HepG2 (cell line): ENCODE data around the gene BCL2. TPM values are rescaled to one million over a fixed set of nuclear protein-coding genes. Genes with fewer than 3 reads are reported as not detected.
A peak's percentile ranks its signal among the peaks of the same experiment; 100 is the strongest.

Experiments used
- BRD4 ChIP-seq: sonication (generic); formaldehyde crosslinking; IDR thresholded peaks from 2 replicates; pipeline ENCODE4 v1.4.0; 2020; ENCODE audit warnings: missing genetic modification reagents
- CEBPB ChIP-seq: IDR thresholded peaks from 2 replicates; pipeline ENCODE4 v1.6.1; 2011; ENCODE audit warnings: low read depth, low read length, improper control_type of control experiment, borderline replicate concordance
- FOSL1 ChIP-seq: sonication (generic); formaldehyde crosslinking; IDR thresholded peaks from 2 replicates; pipeline ENCODE4 v1.9.0; 2021; ENCODE audit warnings: missing genetic modification reagents, borderline replicate concordance
- FOSL2 ChIP-seq: sonication (generic); formaldehyde crosslinking; IDR thresholded peaks from 2 replicates; pipeline ENCODE4 v1.4.0; 2020; ENCODE audit warnings: missing genetic modification reagents
- HOXA3 ChIP-seq: sonication (generic); formaldehyde crosslinking; IDR thresholded peaks from 2 replicates; pipeline ENCODE4 v1.5.0; 2020; ENCODE audit warnings: missing genetic modification reagents
- HOXA9 ChIP-seq: sonication (generic); formaldehyde crosslinking; IDR thresholded peaks from 2 replicates; pipeline ENCODE4 v1.8.1; 2022; ENCODE audit warnings: missing genetic modification reagents, mild to moderate bottlenecking, moderate library complexity, borderline replicate concordance
- MAFF ChIP-seq: IDR thresholded peaks from 2 replicates; pipeline ENCODE4 v1.6.1; 2011; ENCODE audit warnings: low read depth, low read length, improper control_type of control experiment
- MAFK ChIP-seq, 2 experiments: IDR thresholded peaks in 1 of 2; conservative IDR thresholded peaks in 1 of 2; 2 replicates each; pipeline ENCODE4 v1.6.1; 2011; ENCODE audit warnings: improper control_type of control experiment in 2 of 2, low read length in 2 of 2
- NFYC ChIP-seq: IDR thresholded peaks from 2 replicates; pipeline ENCODE4 v1.6.1; 2016; ENCODE audit warnings: missing genetic modification reagents, missing compliant biosample characterization
- XBP1 ChIP-seq: sonication (generic); formaldehyde crosslinking; IDR thresholded peaks from 2 replicates; pipeline ENCODE4 v1.5.0; 2020; ENCODE audit warnings: missing genetic modification reagents
- ZNF143 ChIP-seq: sonication (generic); formaldehyde crosslinking; IDR thresholded peaks from 2 replicates; pipeline ENCODE4 v1.4.0; 2020; ENCODE audit warnings: missing genetic modification reagents
- ZNF225 ChIP-seq: sonication (generic); formaldehyde crosslinking; IDR thresholded peaks from 2 replicates; pipeline ENCODE4 v1.4.0; 2020; ENCODE audit warnings: mild to moderate bottlenecking, missing genetic modification reagents
- ZNF570 ChIP-seq: sonication (generic); formaldehyde crosslinking; IDR thresholded peaks from 2 replicates; pipeline ENCODE4 v1.4.0; 2020; ENCODE audit warnings: mild to moderate bottlenecking, missing genetic modification reagents, borderline replicate concordance
- ZNF891 ChIP-seq: sonication (generic); formaldehyde crosslinking; IDR thresholded peaks from 2 replicates; pipeline ENCODE4 v1.5.0; 2020; ENCODE audit warnings: mild to moderate bottlenecking, missing genetic modification reagents
- polyA plus RNA-seq, 8 experiments: library from polyadenylated mRNA; depleted of rRNA in 3 of 8; stranded (reverse) in 7 of 8; unstranded in 1 of 8; fragments of >200 nt; fragmentation: Illumina TruSeq in 4 of 8; extraction: Trizol in 4 of 8; gene quantifications; 2 replicates each; pipeline versions ENCODE4 v1.2.1 to v1.2.3, GENCODE V29; 2011 to 2016; ENCODE audit warnings: low read depth in 4 of 8, missing spikeins in 1 of 8, mixed read lengths in 1 of 8; ENCODE audit not compliant: insufficient read depth in 1 of 8
- total RNA-seq, 5 experiments: library from RNA; depleted of rRNA; stranded (reverse); fragments of >200 nt; fragmentation: Illumina TruSeq; extraction: Trizol; gene quantifications; 2 replicates each; pipeline ENCODE4 v1.2.3, GENCODE V29; 2016; ENCODE audit warnings: low read depth in 1 of 5
- TF ChIP-seq, protein P1 (sequence below): IDR thresholded peaks from 2 replicates; pipeline ENCODE4 v1.4.0; 2020; ENCODE audit warnings: mild to moderate bottlenecking, missing genetic modification reagents
- TF ChIP-seq, protein P2 (sequence below): sonication (generic); formaldehyde crosslinking; IDR thresholded peaks from 2 replicates; pipeline ENCODE4 v1.4.0; 2020; ENCODE audit warnings: low read depth, missing genetic modification reagents
- TF ChIP-seq, protein P3 (sequence below): IDR thresholded peaks from 2 replicates; pipeline ENCODE4 v1.6.1; 2012; ENCODE audit warnings: low read depth, low read length, improper control_type of control experiment
- TF ChIP-seq, protein P4 (sequence below): sonication (generic); formaldehyde crosslinking; IDR thresholded peaks from 2 replicates; pipeline ENCODE4 v1.4.0; 2020; ENCODE audit warnings: missing genetic modification reagents

BCL2 gene
- total and polyA plus RNA-seq, 2 of the 13 experiments (the other 11 are each of a cell fraction or from before 2014, with no cell fraction given) = 0.07 to 0.53 TPM

DNA sequence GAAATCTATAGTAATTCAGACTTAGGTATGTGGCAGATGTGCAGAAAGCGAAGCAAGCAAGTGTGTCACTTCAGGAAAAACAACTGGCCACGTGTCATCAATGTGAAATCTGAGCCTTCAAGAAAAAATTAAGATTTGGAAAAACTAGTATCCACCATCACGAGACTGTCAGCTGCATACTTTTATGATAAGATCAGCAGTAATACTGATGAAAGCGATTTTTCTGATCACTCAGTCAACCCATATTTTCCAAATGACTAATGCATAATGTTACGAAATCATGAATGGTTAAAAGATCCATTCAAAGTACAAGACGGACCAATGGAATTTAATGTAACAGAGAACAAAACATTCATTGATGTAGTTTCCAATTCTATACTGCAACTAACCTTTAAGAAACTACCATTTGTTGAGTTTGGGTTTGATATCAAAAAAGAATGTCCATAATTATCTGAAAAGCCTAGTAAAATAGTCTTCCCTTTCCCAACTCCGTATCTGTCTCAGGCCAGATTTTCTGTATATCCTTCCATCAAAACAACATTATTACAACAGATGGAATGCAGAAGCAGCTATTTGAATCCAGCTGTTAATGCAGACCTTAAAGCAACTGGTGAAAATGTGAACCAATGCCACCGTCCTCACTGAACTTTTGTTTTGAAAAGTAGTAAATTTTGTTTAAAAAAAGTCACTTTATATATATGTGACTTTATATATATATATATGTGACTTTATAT lies 17.0 kb upstream of the BCL2 start (continued):
- TF ChIP-seq, protein P1, sequence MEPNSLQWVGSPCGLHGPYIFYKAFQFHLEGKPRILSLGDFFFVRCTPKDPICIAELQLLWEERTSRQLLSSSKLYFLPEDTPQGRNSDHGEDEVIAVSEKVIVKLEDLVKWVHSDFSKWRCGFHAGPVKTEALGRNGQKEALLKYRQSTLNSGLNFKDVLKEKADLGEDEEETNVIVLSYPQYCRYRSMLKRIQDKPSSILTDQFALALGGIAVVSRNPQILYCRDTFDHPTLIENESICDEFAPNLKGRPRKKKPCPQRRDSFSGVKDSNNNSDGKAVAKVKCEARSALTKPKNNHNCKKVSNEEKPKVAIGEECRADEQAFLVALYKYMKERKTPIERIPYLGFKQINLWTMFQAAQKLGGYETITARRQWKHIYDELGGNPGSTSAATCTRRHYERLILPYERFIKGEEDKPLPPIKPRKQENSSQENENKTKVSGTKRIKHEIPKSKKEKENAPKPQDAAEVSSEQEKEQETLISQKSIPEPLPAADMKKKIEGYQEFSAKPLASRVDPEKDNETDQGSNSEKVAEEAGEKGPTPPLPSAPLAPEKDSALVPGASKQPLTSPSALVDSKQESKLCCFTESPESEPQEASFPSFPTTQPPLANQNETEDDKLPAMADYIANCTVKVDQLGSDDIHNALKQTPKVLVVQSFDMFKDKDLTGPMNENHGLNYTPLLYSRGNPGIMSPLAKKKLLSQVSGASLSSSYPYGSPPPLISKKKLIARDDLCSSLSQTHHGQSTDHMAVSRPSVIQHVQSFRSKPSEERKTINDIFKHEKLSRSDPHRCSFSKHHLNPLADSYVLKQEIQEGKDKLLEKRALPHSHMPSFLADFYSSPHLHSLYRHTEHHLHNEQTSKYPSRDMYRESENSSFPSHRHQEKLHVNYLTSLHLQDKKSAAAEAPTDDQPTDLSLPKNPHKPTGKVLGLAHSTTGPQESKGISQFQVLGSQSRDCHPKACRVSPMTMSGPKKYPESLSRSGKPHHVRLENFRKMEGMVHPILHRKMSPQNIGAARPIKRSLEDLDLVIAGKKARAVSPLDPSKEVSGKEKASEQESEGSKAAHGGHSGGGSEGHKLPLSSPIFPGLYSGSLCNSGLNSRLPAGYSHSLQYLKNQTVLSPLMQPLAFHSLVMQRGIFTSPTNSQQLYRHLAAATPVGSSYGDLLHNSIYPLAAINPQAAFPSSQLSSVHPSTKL (CRISPR knock-in tag) = peak; percentile 47; the same call in 1 of the 2 replicates
- TF ChIP-seq ZNF570 (CRISPR knock-in tag) (no peak), ZNF143 (no peak), ZNF225 (no peak), NFYC (peak; percentile 49; the same call in 1 of the 2 replicates), BRD4 (CRISPR knock-in tag) (no peak), CEBPB (peak; percentile 90), HOXA3 (CRISPR knock-in tag) (no peak), FOSL2 (CRISPR knock-in tag) (peak; percentile 66), XBP1 (CRISPR knock-in tag) (no peak), MAFK (conservative IDR thresholded peaks at IDR 0.05 in 1 of 2, IDR thresholded peaks at IDR 0.05 in 1 of 2; ENCODE audit: low read length in 2 of 2) (peak; percentile 53 to 60; a peak in 3 of 4 replicates), ZNF891 (CRISPR knock-in tag) (no peak), MAFF (peak; percentile 69), FOSL1 (CRISPR knock-in tag) (peak; percentile 57; the same call in 1 of the 2 replicates), HOXA9 (no peak)
- TF ChIP-seq, protein P2, sequence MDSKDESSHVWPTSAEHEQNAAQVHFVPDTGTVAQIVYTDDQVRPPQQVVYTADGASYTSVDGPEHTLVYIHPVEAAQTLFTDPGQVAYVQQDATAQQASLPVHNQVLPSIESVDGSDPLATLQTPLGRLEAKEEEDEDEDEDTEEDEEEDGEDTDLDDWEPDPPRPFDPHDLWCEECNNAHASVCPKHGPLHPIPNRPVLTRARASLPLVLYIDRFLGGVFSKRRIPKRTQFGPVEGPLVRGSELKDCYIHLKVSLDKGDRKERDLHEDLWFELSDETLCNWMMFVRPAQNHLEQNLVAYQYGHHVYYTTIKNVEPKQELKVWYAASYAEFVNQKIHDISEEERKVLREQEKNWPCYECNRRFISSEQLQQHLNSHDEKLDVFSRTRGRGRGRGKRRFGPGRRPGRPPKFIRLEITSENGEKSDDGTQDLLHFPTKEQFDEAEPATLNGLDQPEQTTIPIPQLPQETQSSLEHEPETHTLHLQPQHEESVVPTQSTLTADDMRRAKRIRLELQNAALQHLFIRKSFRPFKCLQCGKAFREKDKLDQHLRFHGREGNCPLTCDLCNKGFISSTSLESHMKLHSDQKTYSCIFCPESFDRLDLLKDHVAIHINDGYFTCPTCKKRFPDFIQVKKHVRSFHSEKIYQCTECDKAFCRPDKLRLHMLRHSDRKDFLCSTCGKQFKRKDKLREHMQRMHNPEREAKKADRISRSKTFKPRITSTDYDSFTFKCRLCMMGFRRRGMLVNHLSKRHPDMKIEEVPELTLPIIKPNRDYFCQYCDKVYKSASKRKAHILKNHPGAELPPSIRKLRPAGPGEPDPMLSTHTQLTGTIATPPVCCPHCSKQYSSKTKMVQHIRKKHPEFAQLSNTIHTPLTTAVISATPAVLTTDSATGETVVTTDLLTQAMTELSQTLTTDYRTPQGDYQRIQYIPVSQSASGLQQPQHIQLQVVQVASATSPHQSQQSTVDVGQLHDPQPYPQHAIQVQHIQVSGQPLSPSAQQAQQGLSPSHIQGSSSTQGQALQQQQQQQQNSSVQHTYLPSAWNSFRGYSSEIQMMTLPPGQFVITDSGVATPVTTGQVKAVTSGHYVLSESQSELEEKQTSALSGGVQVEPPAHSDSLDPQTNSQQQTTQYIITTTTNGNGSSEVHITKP (CRISPR knock-in tag) = no peak
- TF ChIP-seq, protein P3, sequence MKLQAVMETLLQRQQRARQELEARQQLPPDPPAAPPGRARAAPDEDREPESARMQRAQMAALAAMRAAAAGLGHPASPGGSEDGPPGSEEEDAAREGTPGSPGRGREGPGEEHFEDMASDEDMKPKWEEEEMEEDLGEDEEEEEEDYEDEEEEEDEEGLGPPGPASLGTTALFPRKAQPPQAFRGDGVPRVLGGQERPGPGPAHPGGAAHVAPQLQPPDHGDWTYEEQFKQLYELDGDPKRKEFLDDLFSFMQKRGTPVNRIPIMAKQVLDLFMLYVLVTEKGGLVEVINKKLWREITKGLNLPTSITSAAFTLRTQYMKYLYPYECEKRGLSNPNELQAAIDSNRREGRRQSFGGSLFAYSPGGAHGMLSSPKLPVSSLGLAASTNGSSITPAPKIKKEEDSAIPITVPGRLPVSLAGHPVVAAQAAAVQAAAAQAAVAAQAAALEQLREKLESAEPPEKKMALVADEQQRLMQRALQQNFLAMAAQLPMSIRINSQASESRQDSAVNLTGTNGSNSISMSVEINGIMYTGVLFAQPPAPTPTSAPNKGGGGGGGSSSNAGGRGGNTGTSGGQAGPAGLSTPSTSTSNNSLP = peak; percentile 85
- TF ChIP-seq, protein P4, sequence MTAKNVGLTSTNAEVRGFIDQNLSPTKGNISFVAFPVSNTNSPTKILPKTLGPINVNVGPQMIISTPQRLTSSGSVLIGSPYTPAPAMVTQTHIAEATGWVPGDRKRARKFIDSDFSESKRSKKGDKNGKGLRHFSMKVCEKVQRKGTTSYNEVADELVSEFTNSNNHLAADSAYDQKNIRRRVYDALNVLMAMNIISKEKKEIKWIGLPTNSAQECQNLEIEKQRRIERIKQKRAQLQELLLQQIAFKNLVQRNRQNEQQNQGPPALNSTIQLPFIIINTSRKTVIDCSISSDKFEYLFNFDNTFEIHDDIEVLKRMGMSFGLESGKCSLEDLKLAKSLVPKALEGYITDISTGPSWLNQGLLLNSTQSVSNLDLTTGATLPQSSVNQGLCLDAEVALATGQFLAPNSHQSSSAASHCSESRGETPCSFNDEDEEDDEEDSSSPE (CRISPR knock-in tag) = no peak
